Body of pancreas (tissue), 4 donors: Measurements from ENCODE around the gene MS4A4E. TPM values are rescaled to one million over a fixed set of nuclear protein-coding genes. Genes with fewer than 3 reads are reported as not detected.
"Not testable (repeated sequence)": the region's sequence is repeated elsewhere in the genome, so short reads cannot be mapped to it uniquely, and the experiment has no call there.

Experiments used
- ATAC-seq: fragments of 150-250 bp; one replicate; pipeline ENCODE4 v1.9.1; 2016
- DNase-seq, 4 donors: peaks; one replicate each; pipeline ENCODE4 v3.0.0-alpha.2; 2019
- H3K27ac ChIP-seq, 4 donors: fragments of 200-600 bp; sonication (generic); 1 replicate in 3 of 4; 2 replicates in 1 of 4; pipeline versions ENCODE4 v1.5.1 to v1.6.1; 2016 to 2019; ENCODE audit warnings: mild to moderate bottlenecking in 1 of 4, mixed read lengths in 1 of 4, moderate library complexity in 1 of 4
- H3K27me3 ChIP-seq, 2 donors: fragments of 200-600 bp; sonication (generic); one replicate each; pipeline ENCODE4 v1.6.0; 2016; ENCODE audit warnings: mild to moderate bottlenecking in 1 of 2
- H3K36me3 ChIP-seq, 2 donors: fragments of 200-600 bp; sonication (generic); replicated peaks in 1 of 2; 2 replicates each; pipeline ENCODE4 v1.5.1; 2016; ENCODE audit warnings: low read depth in 2 of 2; ENCODE audit not compliant: insufficient read depth in 1 of 2
- H3K4me1 ChIP-seq: fragments of 200-600 bp; sonication (generic); one replicate; pipeline ENCODE4 v1.6.0; 2016
- H3K4me3 ChIP-seq, 2 donors: fragments of 200-600 bp; sonication (generic); 1 replicate in 1 of 2; 2 replicates in 1 of 2; pipeline ENCODE4 v1.5.1; 2016 to 2019
- H3K9me3 ChIP-seq, 3 donors: fragments of 200-600 bp; sonication (generic); 1 replicate in 2 of 3; 2 replicates in 1 of 3; pipeline ENCODE4 v1.5.1; 2016
- POLR2A ChIP-seq, 3 donors: fragments of 450-650 bp; IDR thresholded peaks; one replicate each; pipeline ENCODE4 v1.6.1; 2016; ENCODE audit warnings: antibody characterized with exemption in 3 of 3, mild to moderate bottlenecking in 2 of 3
- WGBS, 2 donors: methylation state at CpG; one replicate each; pipeline ENCODE4 v1.1.5; 2017; 5-methylcytosine and 5-hydroxymethylcytosine counted together
- intact Hi-C: fragments of 100-400 bp; cut with DNase I; formaldehyde crosslinking; loops from one replicate; pipeline ENCODE4 v1.15.1; 2023
- microRNA-seq, 2 donors: library from miRNA; unstranded; fragments of <30 nt; microRNA quantifications; one replicate each; pipeline ENCODE4, GENCODE V29; 2016; ENCODE audit warnings: borderline number of aligned reads in 2 of 2, borderline replicate concordance in 2 of 2
- small RNA-seq: library from RNA; depleted of rRNA; stranded (forward); fragments of <200 nt; gene quantifications from one replicate; pipeline ENCODE3, GENCODE V24; 2016
- total RNA-seq, 2 donors: library from RNA; depleted of rRNA; stranded (reverse); fragments of >200 nt; gene quantifications; one replicate each; pipeline ENCODE4 v1.1.0, GENCODE V29; 2016
- TF ChIP-seq, protein P1 (sequence below), 7 experiments: fragments of 450-650 bp in 4 of 7; fragments of 200-600 bp in 3 of 7; sonication (generic) in 3 of 7; IDR thresholded peaks; one replicate each; pipeline ENCODE4 v1.5.1; 2016 to 2019; ENCODE audit warnings: antibody characterized with exemption in 7 of 7

The MS4A4E gene
- total RNA-seq, 2 donors from 2014 or later, result not detected

DNA sequence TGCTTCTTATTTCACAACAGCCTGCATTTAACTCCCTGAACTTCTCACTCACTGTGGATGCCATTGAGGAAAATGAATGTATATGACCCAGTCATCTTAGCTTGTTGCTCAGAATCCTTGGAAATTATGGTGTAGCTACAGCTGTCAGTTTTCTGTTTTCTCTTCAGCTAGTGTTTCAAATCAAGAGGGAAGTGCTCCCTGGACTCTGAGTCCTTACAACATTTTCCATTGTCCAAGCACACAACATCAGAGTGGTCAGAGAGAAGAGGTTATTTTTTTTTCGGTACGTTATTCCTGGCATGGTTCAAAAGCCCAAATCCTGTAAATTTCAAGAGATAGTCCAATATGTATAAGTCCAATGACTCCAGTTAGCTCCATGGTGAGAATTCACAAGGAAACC, 83.7 kb downstream of the MS4A4E start:
- Histone ChIP-seq H3K4me1 (no peaks in the 10 kb centered on the region), H3K4me3 (no peak overlapping the region), H3K36me3 (no peaks in the 10 kb centered on the region), H3K27ac (no peak overlapping the region), H3K27me3 (no peaks in the 10 kb centered on the region), H3K9me3 (no peaks in the 10 kb centered on the region)
- DNase-seq (no peak), ATAC-seq (no peak)
- TF ChIP-seq POLR2A (IDR thresholded peaks at IDR 0.05), result no peak
- TF ChIP-seq, protein P1, sequence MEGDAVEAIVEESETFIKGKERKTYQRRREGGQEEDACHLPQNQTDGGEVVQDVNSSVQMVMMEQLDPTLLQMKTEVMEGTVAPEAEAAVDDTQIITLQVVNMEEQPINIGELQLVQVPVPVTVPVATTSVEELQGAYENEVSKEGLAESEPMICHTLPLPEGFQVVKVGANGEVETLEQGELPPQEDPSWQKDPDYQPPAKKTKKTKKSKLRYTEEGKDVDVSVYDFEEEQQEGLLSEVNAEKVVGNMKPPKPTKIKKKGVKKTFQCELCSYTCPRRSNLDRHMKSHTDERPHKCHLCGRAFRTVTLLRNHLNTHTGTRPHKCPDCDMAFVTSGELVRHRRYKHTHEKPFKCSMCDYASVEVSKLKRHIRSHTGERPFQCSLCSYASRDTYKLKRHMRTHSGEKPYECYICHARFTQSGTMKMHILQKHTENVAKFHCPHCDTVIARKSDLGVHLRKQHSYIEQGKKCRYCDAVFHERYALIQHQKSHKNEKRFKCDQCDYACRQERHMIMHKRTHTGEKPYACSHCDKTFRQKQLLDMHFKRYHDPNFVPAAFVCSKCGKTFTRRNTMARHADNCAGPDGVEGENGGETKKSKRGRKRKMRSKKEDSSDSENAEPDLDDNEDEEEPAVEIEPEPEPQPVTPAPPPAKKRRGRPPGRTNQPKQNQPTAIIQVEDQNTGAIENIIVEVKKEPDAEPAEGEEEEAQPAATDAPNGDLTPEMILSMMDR (IDR thresholded peaks at IDR 0.05), result no peak
- intact Hi-C loops, result no loop called here
- WGBS, 2 donors, result 40 to 54% methylated on average over 2 of the region's 2 CpGs

DNA sequence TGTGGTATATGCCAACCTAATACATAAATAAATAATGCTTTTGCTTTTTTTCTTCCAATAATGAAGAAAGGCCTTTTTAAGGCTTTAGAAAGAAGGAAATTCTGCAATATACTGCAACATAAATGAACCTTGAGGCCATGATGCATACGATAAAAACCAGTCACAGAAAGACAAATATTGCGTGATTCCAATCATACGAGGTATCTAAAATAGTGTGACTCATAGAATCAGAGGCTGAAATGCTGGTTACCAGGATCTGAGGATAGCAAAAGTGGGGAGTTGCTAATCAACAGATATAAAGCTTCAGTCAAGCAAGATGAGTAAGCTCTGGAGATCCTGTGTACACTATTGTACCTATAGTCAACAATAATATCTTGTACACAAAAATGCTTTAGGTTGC, 84.3 kb downstream of the MS4A4E start:
- H3K4me1 ChIP-seq, result no peaks in the 10 kb centered on the region
- H3K27me3 ChIP-seq, result no peaks in the 10 kb centered on the region
- ATAC-seq (no peak), DNase-seq (no peak)
- intact Hi-C loops, result no loop called here
- TF ChIP-seq, protein P1 (IDR thresholded peaks at IDR 0.05), result no peak
- no peak for TF ChIP-seq POLR2A (IDR thresholded peaks at IDR 0.05)
- H3K27ac ChIP-seq, result no peak overlapping the region
- no peaks in the 10 kb centered on the region for H3K9me3 ChIP-seq
- 50 to 63% methylated on average over 3 of the region's 3 CpGs for WGBS, 2 donors
- H3K4me3 ChIP-seq, result no peak overlapping the region
- H3K36me3 ChIP-seq, result no peaks in the 10 kb centered on the region

DNA sequence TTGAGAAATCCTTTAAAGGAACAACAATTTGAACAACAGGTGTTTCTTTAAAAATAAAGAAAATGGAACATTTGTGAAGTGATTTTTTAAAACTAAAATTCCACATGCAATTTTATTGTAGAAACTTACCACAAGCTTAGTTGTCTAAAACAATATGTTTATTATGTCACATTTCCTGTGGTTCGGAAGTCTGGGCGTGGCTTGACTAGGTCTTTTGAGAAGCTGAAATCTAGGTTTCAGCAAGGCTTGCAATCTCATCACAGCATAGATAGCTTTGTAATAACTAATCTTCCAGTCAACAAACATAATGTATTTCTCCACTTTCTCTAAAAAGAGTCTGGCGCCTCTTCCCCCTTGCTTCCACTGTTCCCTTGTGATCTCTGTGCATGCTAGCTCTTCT, 87.0 kb downstream of the MS4A4E start:
- H3K27ac ChIP-seq, result no peak overlapping the region
- no peak overlapping the region for H3K4me3 ChIP-seq
- DNase-seq (no peak), ATAC-seq (no peak)
- intact Hi-C loops, result no loop called here
- 65 to 77% methylated on average over 3 of the region's 3 CpGs for whole genome bisulfite sequencing, 2 donors
- TF ChIP-seq, protein P1 (IDR thresholded peaks at IDR 0.05), result no peak
- TF ChIP-seq POLR2A (IDR thresholded peaks at IDR 0.05), result no peak
- no peaks in the 10 kb centered on the region for H3K27me3 ChIP-seq
- H3K36me3 ChIP-seq, result no peaks in the 10 kb centered on the region
- no peaks in the 10 kb centered on the region for H3K4me1 ChIP-seq
- no peaks in the 10 kb centered on the region for H3K9me3 ChIP-seq

DNA sequence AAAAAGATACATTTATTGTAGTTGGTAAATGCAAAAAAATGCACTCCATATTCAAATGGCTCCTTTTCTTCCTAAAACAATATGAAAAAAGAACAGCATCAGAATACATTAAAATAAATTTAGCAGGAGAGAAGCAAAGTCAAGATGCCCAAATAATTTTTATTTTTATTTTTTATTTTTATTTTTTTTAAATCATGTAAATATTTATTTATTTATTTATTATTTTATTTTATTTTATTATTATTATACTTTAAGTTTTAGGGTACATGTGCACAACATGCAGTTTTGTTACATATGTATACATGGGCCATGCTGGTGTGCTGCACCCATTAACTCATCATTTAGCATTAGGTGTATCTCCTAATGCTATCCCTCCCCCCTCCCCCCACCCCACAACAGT, 90.2 kb downstream of the MS4A4E start:
- H3K4me3 ChIP-seq, H3K36me3 ChIP-seq, intact Hi-C loops, ATAC-seq, H3K9me3 ChIP-seq, H3K27ac ChIP-seq, H3K27me3 ChIP-seq, H3K4me1 ChIP-seq, DNase-seq: not testable (repeated sequence)

DNA sequence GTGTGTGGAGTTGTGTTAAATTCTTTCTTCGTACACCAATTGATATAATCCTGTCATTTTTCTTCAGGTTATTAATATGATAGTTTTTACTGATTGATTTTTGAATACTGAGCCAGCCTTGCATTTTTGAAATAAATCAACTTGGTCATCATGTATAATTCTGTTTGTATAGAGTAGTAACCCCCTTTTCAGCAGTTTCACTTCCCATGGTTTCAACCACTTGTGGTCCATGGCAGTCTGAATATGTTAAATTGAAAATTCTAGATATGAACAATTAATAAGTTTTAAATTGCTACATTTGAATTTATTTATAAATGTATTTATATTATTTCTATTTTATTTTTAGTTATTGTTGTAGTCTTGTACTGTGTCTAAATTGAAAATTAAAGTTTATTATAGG, 92.7 kb downstream of the MS4A4E start:
- intact Hi-C loops, result no loop called here

More for the DNA sequence above, 92.7 kb downstream of the MS4A4E start:
- Histone ChIP-seq H3K4me1 (no peaks in the 10 kb centered on the region), H3K27me3 (no peaks in the 10 kb centered on the region), H3K9me3 (no peaks in the 10 kb centered on the region), H3K27ac (no peak overlapping the region), H3K36me3 (no peaks in the 10 kb centered on the region), H3K4me3 (no peak overlapping the region)
- WGBS, 2 donors, result 57 to 64% methylated on average over 1 of the region's 1 CpG
- no peak for DNase-seq
- no peak for ATAC-seq
- TF ChIP-seq POLR2A (IDR thresholded peaks at IDR 0.05), result no peak
- TF ChIP-seq, protein P1 (IDR thresholded peaks at IDR 0.05), result no peak

Small RNA genes within 50 kb of the gene (microRNA-seq; reads per million reads assigned to microRNA genes)
- 0 to 0.45 reads per million in 2 donors for gene MIR6503

Small RNA genes within 50 kb of the gene (small RNA-seq; reads per million reads assigned to genes)
- gene MIR6503, result not detected

Other genes starting within 250 kb of the MS4A4E start
- gene OOSP4B, start 226.0 kb downstream of the MS4A4E start, total RNA-seq, result not detected
- not detected for gene OOSP2, start 202.7 kb downstream of the MS4A4E start, total RNA-seq
- gene MS4A3, start 186.5 kb downstream of the MS4A4E start, total RNA-seq, result not detected
- gene MS4A2, start 154.5 kb downstream of the MS4A4E start, total RNA-seq, result under 1 TPM; 0.26 to 0.33 TPM
- gene MS4A6A, start 60.1 kb downstream of the MS4A4E start, total RNA-seq, result 10 to 100 TPM in 1 of 2 donors, 1 to 10 TPM in 1; 5.9 to 24.9 TPM
- gene MS4A4A, start 37.5 kb upstream of the MS4A4E start, total RNA-seq, result 10 to 100 TPM in 1 of 2 donors, 1 to 10 TPM in 1; 1.3 to 16.3 TPM
- not detected for gene MS4A6E, start 84.1 kb upstream of the MS4A4E start, total RNA-seq
- gene MS4A7, start 135.4 kb upstream of the MS4A4E start, total RNA-seq, result 10 to 100 TPM in 1 of 2 donors, 1 to 10 TPM in 1; 9.2 to 10.9 TPM
- 1 to 10 TPM; 1.3 TPM for gene MS4A14, start 153.3 kb upstream of the MS4A4E start, total RNA-seq
- gene MS4A5, start 186.4 kb upstream of the MS4A4E start, total RNA-seq, result not detected
- not detected for gene MS4A1, start 212.7 kb upstream of the MS4A4E start, total RNA-seq
- gene MS4A12, start 249.6 kb upstream of the MS4A4E start, total RNA-seq, result not detected